HL-60/S4 (cell line): ENCODE data around the gene GALNT7.

Source experiments
- in situ Hi-C: fragments of 300-500 bp; cut with MboI; formaldehyde crosslinking; loops from 2 replicates; pipeline ENCODE4 v1.14.3; 2022; ENCODE audit warnings: low sequenced_read_pairs

Gene GALNT7

DNA sequence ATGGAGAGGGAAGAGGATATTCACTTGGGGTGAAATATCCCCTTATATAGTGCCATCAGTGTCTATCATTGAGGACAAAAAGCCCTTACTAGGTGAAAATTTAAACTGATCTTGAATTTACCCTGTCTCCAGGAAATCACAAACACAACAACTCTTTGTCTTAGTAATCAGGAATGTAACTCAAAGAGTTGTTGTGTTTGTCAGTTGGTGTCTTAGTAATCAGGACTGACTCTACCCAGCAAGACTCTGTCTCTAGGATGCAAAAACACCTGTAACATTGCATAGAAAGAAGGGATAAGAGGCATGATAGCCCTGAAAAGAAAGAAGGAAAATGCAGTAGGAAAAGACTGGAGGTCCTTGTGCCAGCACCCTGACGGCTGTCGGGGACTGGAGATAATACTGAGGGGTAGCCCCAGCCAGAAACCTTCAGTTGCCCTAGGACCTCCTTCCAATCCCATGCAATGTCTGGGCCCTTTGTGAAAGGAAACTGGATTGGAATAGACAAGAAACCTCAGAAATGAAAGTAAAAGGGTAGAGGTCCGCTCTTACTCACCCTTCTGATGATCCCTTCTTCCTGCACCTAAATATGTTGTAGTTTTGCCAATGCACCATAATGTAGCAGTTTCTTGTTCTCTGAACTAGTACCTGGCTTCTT, 120.2 kb downstream of the GALNT7 start:
- in situ Hi-C loops, result no loop called here

DNA sequence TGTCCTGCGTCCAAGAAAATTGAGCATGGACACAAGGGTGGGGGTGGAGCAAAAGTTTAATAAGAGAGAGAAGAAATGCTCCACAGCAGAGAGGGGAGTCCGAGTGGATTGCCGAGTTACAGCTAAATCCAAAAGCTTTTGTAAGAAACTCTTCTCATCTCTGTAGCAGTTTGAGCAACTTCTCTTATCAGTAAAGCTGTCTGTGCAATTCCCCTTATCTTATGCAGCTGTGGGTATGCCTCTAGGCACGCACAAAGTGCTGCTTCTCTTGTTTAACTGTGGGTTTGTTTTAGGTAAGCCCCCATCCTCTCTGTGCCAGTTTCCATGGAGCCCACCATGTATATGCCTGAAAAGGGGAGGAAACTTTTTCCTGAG, 120.7 kb downstream of the GALNT7 start:
- in situ Hi-C loops, result no loop called here

DNA sequence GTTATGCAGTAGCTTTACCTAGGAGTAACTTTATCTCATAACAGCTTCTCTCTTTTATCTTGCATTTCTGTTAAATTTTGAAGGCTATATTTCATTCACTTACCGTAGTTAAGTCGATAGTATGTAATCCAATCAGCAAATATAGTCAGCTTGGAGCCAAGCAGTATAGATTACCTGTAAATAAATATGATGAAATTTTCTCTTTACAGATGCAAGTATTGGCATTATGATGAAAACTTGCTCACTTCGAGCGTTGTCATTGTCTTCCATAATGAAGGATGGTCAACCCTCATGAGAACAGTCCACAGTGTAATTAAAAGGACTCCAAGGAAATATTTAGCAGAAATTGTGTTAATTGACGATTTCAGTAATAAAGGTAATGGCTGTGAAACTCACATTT, 123.3 kb downstream of the GALNT7 start:
- in situ Hi-C loops, result no loop called here

DNA sequence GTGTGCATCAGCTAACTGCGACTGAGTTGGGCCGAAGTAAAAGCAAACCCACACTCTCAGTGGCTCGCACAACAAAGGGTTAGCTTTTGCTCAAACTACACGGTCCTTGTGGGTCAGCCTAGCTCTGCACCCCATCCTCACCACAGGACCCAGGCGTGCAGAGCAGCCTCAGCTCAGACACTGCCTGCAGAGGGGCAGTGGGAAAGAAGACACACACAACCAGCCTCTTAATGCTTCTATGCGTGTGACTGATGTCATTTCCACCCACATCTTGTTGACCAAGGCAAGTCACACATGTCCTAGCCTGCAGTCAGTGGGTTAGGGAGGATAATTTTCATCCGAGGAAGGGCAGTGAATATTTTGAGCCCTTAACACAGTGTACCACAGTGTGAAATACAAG, 125.1 kb downstream of the GALNT7 start:
- in situ Hi-C loops, result no loop called here

GRCh38 chr4:173294444-173294843, 125.8 kb downstream of the GALNT7 start:
- in situ Hi-C loops, result no loop called here

DNA sequence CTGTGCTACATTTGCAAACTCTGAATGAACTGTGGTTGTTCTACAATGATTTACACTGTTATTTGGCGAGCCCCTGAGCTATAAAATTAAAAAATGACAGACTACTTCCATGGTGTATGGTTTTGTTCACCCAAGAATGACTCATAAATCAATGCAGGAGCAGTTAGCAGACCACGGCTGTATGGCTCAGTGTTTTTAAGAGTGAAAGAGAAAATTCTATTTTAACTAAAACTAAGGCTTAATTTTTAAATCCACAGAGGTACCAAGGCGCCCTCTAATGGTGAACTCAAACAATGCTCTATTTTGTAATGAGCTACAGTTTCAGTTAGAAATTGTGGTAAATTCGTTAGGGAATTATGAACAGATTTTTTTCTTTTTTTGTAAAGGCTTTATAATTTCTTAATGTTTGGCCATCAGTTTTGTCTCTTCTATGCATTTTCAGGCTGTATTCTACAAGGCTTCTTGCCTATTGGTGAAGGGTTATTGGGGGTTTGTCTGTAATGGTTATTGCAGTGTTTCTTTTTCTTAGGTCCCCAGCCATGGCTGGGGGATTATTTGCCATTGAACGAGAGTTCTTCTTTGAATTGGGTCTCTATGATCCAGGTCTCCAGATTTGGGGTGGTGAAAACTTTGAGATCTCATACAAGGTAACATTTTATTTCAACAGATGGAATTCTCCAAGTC, 133.0 kb downstream of the GALNT7 start:
- in situ Hi-C loops, result no loop called here

- in situ Hi-C loops, result no loop called here
These were observed 139.2 kb downstream of the GALNT7 start for GRCh38 chr4:173307778-173308177.

DNA sequence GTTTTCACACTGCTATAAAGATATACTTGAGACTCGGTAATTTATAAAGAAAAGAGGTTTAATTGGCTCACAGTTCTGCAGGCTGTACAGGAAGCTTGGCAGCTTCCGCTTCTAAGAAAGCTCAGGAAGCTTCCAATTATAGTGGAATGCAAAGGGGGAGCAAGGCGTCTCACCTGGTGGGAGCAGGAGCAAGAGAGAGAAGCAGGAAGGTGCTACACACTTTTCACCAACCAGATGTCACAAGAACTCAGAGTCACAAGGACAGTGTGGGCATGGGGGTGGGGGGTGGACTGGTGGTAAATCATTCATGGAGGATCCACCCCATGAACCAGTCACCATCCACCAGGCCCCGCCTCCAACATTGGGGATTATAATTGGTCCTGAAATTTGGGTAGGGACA, 142.8 kb downstream of the GALNT7 start:
- in situ Hi-C loops, result loop anchor here (10.0 kb wide), 1 partner anchor 183 kb away; no protein-coding TSS in a partner anchor

- in situ Hi-C loops, result loop anchor here (10.0 kb wide), 1 partner anchor 180 kb away; no protein-coding TSS in a partner anchor
These were observed 146.1 kb downstream of the GALNT7 start for GRCh38 chr4:173314715-173315114.

- in situ Hi-C loops, result loop anchor here (10.0 kb wide), 1 partner anchor 179 kb away; no protein-coding TSS in a partner anchor
These were observed 147.4 kb downstream of the GALNT7 start for GRCh38 chr4:173316060-173316459.

DNA sequence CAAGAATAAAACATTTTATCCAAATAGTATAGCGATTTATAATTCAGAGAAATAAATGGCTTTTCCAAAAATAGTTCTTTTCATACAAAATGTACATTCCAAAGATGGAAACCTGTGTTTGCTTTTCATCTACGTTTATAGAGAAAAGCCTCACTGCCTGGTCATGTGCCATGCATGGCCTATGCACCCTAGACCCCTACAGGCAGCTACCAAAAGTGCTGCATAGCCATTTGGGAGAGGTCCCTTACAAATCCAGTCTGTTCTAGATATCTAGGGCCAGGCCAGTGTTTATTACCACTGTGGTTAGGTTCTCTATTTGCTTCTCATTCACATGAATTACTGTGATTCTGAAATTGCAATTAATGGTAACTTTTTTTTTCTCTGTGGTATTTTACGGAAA, 148.4 kb downstream of the GALNT7 start:
- in situ Hi-C loops, result loop anchor here (10.0 kb wide), 1 partner anchor 178 kb away; no protein-coding TSS in a partner anchor

GRCh38 chr4:173318240-173318639, 149.6 kb downstream of the GALNT7 start:
- in situ Hi-C loops, result loop anchor here (10.0 kb wide), 1 partner anchor 177 kb away; no protein-coding TSS in a partner anchor

- in situ Hi-C loops, result loop anchor here (10.0 kb wide), 1 partner anchor 176 kb away; no protein-coding TSS in a partner anchor
These were observed 150.1 kb downstream of the GALNT7 start for GRCh38 chr4:173318648-173319211.

GRCh38 chr4:173319696-173320095, 151.1 kb downstream of the GALNT7 start:
- in situ Hi-C loops, result loop anchor here (10.0 kb wide), 1 partner anchor 175 kb away; no protein-coding TSS in a partner anchor

GRCh38 chr4:173325007-173325736, 156.6 kb downstream of the GALNT7 start:
- in situ Hi-C loops, result loop anchor here (5.0 kb wide), 1 partner anchor 92 kb away; no protein-coding TSS in a partner anchor

DNA sequence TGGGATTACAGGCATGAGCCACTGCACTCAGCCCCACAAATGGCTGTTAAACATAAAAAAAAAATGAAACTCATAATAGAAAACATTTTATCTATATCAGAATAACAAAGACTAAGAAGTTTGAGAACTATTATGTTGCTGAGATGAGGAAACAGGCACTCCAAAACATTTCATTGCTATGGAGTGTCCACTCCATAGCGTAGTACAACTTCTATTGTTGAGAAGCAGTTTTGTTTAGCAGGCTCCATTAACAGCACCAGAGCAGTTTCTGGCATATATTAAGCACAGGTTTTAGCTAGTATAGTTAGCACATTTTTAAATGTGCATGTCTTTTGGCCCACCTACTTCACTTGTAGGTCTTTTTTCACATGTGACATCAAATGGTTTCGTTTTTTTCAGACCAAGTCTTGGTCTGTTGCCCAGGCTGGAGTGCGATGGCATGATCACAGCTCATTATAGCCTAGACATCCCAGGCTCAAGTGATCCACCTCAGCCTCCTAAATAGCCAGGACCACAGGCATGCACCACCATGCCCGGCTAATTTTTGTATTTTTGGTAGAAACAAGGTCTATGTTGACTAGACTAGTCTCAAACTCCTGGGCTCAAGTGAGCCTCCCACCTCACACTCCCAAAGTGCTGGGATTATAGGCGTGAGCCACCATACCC, 159.8 kb downstream of the GALNT7 start:
- in situ Hi-C loops, result loop anchor here (5.0 kb wide), 1 partner anchor 89 kb away; no protein-coding TSS in a partner anchor

- in situ Hi-C loops, result no loop called here
These were observed 162.0 kb downstream of the GALNT7 start for GRCh38 chr4:173330590-173330989.

GRCh38 chr4:173332021-173332487, 163.4 kb downstream of the GALNT7 start:
- in situ Hi-C loops, result no loop called here

DNA sequence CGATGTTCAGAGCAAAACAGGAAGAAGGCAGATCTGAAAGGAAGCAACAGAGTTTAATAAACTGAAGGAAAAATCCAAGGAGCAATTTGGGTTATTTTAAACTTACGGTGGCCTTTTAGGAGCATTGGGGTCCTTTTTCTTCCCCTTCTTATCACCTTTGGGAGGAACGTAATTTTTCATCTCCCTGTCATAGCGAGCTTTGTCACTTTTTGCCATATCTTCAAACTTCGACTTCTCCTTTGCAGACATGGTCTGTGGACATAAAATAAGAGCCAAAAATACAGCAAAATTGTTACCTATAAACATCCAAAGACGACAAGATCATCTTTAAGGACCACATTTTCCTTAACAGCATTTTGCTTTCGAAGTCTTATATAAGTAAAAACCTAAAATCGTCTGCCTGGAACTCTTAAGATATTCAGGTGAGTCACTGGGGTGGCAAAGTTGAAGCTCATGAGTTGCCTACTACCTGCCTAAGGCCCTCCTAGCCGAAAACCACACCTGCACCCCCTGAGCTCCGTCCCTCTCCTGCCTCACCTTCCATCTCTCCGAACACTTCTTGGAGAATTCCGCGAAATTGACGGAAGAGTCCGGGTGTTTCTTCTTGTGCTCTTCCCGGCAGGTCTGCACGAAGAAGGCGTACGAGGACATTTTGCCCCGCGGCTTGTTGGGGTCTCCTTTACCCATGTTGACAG, 164.5 kb downstream of the GALNT7 start:
- in situ Hi-C loops, result no loop called here

- in situ Hi-C loops, result no loop called here
These were observed 165.1 kb downstream of the GALNT7 start for GRCh38 chr4:173333658-173334084.
